Choroid plexus epithelial cell (primary cell): ENCODE results near the gene KCNC3.

Experiments used
- DNase-seq: peaks from one replicate; pipeline ENCODE4 v3.0.0-alpha.2; 2010; ENCODE audit warnings: low read depth
- H3K4me3 ChIP-seq: 2 replicates; pipeline ENCODE4 v1.5.1; 2011; ENCODE audit warnings: low read depth, mild to moderate bottlenecking, control low read depth, low read length, moderate library complexity
- TF ChIP-seq, protein P1 (sequence below): conservative IDR thresholded peaks from 2 replicates; pipeline ENCODE4 v1.5.1; 2011; ENCODE audit warnings: low read depth, mild to moderate bottlenecking, control low read depth, inconsistent platforms, low read length, moderate library complexity

The KCNC3 gene

GRCh38 chr19:50312967-50313811 is 16.0 kb downstream of the KCNC3 start:
- no peak overlapping the region for H3K4me3 ChIP-seq
- DNase-seq = no peak
- TF ChIP-seq, protein P1, sequence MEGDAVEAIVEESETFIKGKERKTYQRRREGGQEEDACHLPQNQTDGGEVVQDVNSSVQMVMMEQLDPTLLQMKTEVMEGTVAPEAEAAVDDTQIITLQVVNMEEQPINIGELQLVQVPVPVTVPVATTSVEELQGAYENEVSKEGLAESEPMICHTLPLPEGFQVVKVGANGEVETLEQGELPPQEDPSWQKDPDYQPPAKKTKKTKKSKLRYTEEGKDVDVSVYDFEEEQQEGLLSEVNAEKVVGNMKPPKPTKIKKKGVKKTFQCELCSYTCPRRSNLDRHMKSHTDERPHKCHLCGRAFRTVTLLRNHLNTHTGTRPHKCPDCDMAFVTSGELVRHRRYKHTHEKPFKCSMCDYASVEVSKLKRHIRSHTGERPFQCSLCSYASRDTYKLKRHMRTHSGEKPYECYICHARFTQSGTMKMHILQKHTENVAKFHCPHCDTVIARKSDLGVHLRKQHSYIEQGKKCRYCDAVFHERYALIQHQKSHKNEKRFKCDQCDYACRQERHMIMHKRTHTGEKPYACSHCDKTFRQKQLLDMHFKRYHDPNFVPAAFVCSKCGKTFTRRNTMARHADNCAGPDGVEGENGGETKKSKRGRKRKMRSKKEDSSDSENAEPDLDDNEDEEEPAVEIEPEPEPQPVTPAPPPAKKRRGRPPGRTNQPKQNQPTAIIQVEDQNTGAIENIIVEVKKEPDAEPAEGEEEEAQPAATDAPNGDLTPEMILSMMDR = no peak

- H3K4me3 ChIP-seq = no peak overlapping the region
- TF ChIP-seq, protein P1 = no peak
- DNase-seq = no peak
These were observed 17.2 kb downstream of the KCNC3 start for GRCh38 chr19:50311723-50312635.

DNA sequence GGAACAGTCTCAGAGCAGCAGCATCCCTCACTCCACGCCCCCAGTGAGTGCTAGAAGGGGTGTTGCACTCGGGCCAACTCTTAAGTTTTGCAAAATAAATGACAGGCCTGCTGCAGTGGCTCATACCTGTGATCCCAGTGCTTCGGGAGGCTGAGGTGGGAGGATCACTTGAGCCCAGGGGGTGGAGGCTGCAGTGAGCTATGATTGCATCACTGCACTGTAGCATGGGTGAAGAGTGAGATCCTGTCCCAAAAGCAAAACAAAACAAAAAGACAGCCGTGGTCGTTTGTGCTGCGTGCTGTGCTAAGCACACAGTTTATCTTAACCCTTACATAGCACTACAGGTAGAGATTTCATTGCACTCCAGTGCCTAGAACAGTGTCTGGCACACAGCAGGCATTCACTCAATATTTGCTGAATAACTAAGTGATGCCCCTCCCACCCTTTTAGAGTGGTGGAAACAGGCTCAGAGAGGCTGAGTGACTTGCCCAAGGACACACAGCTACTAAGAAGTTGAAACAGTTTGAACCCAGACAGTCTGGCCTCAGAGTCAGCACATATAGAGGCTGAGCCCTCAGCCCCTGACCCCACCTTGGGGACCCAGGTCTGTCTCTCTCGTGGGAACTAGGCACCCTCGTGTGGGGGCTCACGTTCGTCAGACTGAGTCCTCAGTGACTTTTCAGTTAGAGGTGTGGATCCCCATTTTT is 18.3 kb downstream of the KCNC3 start:
- TF ChIP-seq, protein P1 = no peak
- no peak overlapping the region for H3K4me3 ChIP-seq
- no peak for DNase-seq

DNA sequence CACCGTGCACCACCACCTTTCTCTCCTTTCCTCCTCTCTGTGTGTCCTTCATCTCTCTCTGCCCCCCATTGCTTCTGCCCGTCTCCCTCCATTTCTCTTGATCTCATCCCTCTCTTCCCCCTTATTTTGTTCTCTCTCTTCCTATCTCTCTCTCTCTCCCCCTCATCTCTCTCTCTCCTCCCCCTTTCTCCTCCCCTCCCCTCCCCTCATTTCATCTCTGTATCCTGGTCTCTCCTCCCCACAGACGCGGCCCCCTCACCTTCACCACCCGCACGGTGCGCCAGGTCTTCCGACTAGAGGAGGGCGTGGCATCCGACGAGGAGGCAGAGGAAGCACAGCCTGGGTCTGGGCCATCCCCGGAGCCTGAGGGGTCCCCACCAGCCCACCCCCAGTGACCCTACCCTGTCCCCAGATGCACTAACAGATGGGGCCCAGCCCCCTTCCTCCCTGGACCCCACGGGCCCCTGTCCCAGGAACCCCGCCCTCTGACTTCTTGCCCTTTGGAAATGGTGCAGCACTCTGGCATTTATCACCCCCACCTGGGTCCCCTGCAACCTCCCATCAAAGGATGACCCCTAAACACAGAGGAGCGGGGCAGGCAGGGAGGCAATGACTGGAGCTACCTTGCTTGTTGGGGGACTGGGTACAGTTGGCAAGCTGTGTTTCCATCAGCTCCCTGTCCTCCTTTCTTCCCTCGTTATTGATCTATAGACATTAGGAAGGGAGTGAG is 19.6 kb downstream of the KCNC3 start:
- no peak overlapping the region for H3K4me3 ChIP-seq
- TF ChIP-seq, protein P1 = no peak

DNA sequence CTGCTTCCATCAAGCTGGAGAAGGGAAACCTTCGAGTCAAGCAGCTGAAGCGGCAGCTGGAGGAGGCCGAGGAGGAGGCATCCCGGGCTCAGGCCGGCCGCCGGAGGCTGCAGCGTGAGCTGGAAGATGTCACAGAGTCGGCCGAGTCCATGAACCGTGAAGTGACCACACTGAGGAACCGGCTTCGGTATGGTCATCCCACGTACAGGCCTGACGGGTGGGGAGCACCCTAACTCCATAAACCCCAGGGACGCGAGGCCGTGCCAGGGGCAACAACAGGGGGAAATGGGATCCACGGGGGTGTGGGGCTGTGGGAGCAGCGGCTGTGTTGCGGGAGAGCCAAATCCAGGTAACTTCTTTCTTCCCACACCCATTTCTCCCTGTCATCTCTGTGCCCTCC is 20.2 kb downstream of the KCNC3 start:
- no peak for DNase-seq
- TF ChIP-seq, protein P1 = no peak
- H3K4me3 ChIP-seq = no peak overlapping the region

More for the DNA sequence above, 19.6 kb downstream of the KCNC3 start:
- no peak for DNase-seq

- H3K4me3 ChIP-seq = no peak overlapping the region
- DNase-seq = no peak
- TF ChIP-seq, protein P1 = no peak
These were observed 25.6 kb downstream of the KCNC3 start for GRCh38 chr19:50303558-50303957.
